ENCODE data around the gene MAP7.

MAP7 gene

DNA sequence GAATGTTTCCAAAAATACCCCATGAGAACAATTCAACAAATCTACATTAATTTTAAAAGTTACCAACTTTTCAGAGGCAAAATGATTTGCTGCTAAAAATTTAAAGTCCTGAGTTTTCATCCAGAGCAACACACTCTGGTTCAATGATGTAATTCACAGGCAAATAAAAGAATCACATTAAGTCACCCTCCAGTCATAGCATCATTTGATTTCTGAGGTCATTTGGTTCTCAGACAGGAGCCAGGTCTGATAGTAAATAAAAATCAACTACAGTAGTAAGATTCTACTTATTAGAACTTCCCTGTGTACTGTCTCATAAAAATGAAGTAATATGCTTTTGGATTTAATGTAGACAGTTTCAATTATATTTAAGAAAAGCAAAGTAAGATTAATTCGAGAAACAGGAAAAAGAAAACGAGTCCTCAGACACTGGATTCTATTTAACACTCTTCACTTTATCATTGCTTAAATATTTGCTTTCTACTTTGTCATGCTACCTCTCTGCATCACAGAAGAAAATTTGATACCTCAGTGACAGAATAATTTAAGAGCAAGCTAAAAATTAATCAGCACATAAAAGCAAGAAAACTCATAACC is 25.8 kb downstream of the MAP7 start:
- Histone ChIP-seq H3K79me2 (ENCODE audit: control insufficient read depth, insufficient read depth, low read length) (peaks cover 11% of the 10 kb centered on the region), H2AK5ac (ENCODE audit: low read length) (no peak overlapping the region), H3K4me2 (ENCODE audit: low read length) (no peak overlapping the region), H3K9ac (ENCODE audit: low read length) (no peak overlapping the region), H3K23ac (ENCODE audit: low read length) (no peak overlapping the region), H4K8ac (ENCODE audit: low read depth, low read length) (no peak overlapping the region), H3K4me3 (ENCODE audit: low read length) (no peak overlapping the region), H2BK15ac (replicated peaks; ENCODE audit: low read depth) (no peak overlapping the region), H3K36me3 (ENCODE audit: control insufficient read depth, insufficient read depth, low read length) (no peaks in the 10 kb centered on the region), H3K56ac (ENCODE audit: low read length) (no peak overlapping the region), H3K4me1 (ENCODE audit: control insufficient read depth, low read depth, low read length) (peaks cover 12% of the 10 kb centered on the region), H3K18ac (ENCODE audit: low read length) (no peak overlapping the region), H4K5ac (ENCODE audit: low read length) (no peak overlapping the region), H3K27ac (ENCODE audit: low read depth, low read length) (no peak overlapping the region), H2BK5ac (ENCODE audit: low read length) (no peak overlapping the region), H3K79me1 (ENCODE audit: low read length) (peaks cover 8% of the 10 kb centered on the region), H3K4ac (ENCODE audit: low read depth, low read length) (no peak overlapping the region), H2BK120ac (ENCODE audit: low read depth, low read length) (no peak overlapping the region), H3K27me3 (ENCODE audit: insufficient read depth, low read length, poor library complexity) (no peaks in the 10 kb centered on the region)
- no peak for DNase-seq
- no CpG with 5 or more reads among the region's 2 CpGs for WGBS (ENCODE audit: extremely low coverage, insufficient coverage, low lambda C conversion rate)

DNA sequence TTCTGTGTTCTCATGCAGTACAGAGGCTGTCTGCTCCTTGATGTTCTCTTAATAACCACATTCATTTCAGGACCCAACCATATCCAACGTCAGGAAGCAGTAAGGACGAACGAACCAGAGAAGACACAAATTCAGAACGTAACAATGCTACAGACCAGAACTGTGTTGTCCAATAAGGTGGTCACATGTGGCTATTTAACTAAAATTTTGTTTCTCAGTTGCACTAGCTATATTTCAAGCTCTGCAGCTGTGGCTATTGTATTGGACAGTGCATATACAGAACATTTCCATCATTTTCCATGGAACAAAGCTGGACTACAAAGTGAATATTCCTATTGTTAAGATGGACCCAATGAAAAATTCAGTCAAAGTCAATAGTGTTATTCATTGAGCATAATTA is 27.0 kb downstream of the MAP7 start:
- Histone ChIP-seq H3K27me3 (ENCODE audit: insufficient read depth, low read length, poor library complexity) (no peaks in the 10 kb centered on the region), H4K5ac (ENCODE audit: low read length) (no peak overlapping the region), H2BK120ac (ENCODE audit: low read depth, low read length) (no peak overlapping the region), H3K18ac (ENCODE audit: low read length) (no peak overlapping the region), H2BK15ac (replicated peaks; ENCODE audit: low read depth) (no peak overlapping the region), H3K9ac (ENCODE audit: low read length) (no peak overlapping the region), H3K56ac (ENCODE audit: low read length) (no peak overlapping the region), H3K4me2 (ENCODE audit: low read length) (no peak overlapping the region), H4K8ac (ENCODE audit: low read depth, low read length) (no peak overlapping the region), H3K79me2 (ENCODE audit: control insufficient read depth, insufficient read depth, low read length) (peaks cover 11% of the 10 kb centered on the region), H3K4me1 (ENCODE audit: control insufficient read depth, low read depth, low read length) (peaks cover 12% of the 10 kb centered on the region), H3K4me3 (ENCODE audit: low read length) (no peak overlapping the region), H3K79me1 (ENCODE audit: low read length) (peaks cover 8% of the 10 kb centered on the region), H3K36me3 (ENCODE audit: control insufficient read depth, insufficient read depth, low read length) (no peaks in the 10 kb centered on the region), H3K27ac (ENCODE audit: low read depth, low read length) (no peak overlapping the region), H2BK5ac (ENCODE audit: low read length) (no peak overlapping the region), H3K23ac (ENCODE audit: low read length) (no peak overlapping the region), H3K4ac (ENCODE audit: low read depth, low read length) (no peak overlapping the region), H2AK5ac (ENCODE audit: low read length) (no peak overlapping the region)
- no CpG with 5 or more reads among the region's 4 CpGs for WGBS (ENCODE audit: extremely low coverage, insufficient coverage, low lambda C conversion rate)
- no peak for DNase-seq

DNA sequence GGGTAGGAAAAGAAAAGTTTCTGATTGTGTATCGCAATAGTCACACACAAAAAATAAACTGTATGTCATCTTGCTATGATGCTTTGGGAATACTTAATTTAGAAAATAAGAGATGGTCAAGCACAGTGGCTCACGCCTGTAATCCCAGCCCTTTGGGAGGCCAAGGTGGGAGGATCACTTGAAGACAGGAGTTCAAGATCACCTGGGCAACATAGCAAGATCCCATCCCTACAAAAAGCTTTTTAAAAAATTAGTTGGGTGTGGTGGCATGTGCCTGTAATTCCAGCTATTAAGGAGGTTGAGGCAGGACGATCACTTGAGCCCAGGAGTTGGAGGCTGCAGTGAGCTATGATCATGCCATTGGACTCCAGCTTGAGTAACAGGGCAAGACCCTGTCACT is 27.6 kb downstream of the MAP7 start:
- H4K5ac ChIP-seq (ENCODE audit: low read length) = no peak overlapping the region
- no peak overlapping the region for H4K8ac ChIP-seq (ENCODE audit: low read depth, low read length)
- no peak overlapping the region for H3K4ac ChIP-seq (ENCODE audit: low read depth, low read length)
- H2BK120ac ChIP-seq (ENCODE audit: low read depth, low read length) = no peak overlapping the region
- no peak overlapping the region for H2BK15ac ChIP-seq (replicated peaks; ENCODE audit: low read depth)
- H3K56ac ChIP-seq (ENCODE audit: low read length) = no peak overlapping the region
- no peaks in the 10 kb centered on the region for H3K27me3 ChIP-seq (ENCODE audit: insufficient read depth, low read length, poor library complexity)
- H3K4me1 ChIP-seq (ENCODE audit: control insufficient read depth, low read depth, low read length) = peaks cover 12% of the 10 kb centered on the region
- no peak overlapping the region for H3K23ac ChIP-seq (ENCODE audit: low read length)
- H3K27ac ChIP-seq (ENCODE audit: low read depth, low read length) = no peak overlapping the region
- no peak overlapping the region for H3K18ac ChIP-seq (ENCODE audit: low read length)
- H3K79me2 ChIP-seq (ENCODE audit: control insufficient read depth, insufficient read depth, low read length) = peaks cover 10% of the 10 kb centered on the region
- H3K36me3 ChIP-seq (ENCODE audit: control insufficient read depth, insufficient read depth, low read length) = no peaks in the 10 kb centered on the region
- H2BK5ac ChIP-seq (ENCODE audit: low read length) = no peak overlapping the region
- no CpG with 5 or more reads among the region's 3 CpGs for WGBS (ENCODE audit: extremely low coverage, insufficient coverage, low lambda C conversion rate)
- H3K4me2 ChIP-seq (ENCODE audit: low read length) = no peak overlapping the region
- H3K4me3 ChIP-seq (ENCODE audit: low read length) = no peak overlapping the region
- no peak for DNase-seq
- H2AK5ac ChIP-seq (ENCODE audit: low read length) = no peak overlapping the region
- peaks cover 8% of the 10 kb centered on the region for H3K79me1 ChIP-seq (ENCODE audit: low read length)
- no peak overlapping the region for H3K9ac ChIP-seq (ENCODE audit: low read length)

DNA sequence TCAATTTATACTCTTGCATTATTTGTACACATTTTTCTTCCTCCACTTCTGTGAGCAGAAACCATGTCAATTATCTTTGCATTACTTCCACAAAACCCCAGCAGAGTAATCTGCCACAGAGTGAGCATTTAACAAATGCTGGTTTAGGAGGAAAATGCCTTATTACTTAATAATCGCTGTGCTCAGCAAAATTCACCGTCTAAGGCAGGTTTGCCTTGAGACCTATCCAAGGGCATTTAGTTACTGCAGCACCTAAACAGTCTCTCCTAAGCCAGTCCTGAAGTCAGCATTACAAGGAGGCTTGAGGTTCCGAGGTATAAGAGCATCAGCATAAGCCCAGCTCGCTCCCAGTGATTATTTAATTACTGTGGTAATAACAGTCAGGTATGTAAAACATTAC is 28.3 kb downstream of the MAP7 start:
- DNase-seq = no peak
- H3K23ac ChIP-seq (ENCODE audit: low read length) = no peak overlapping the region
- H3K79me1 ChIP-seq (ENCODE audit: low read length) = peaks cover 8% of the 10 kb centered on the region
- no peak overlapping the region for H2BK15ac ChIP-seq (replicated peaks; ENCODE audit: low read depth)
- no peak overlapping the region for H2AK5ac ChIP-seq (ENCODE audit: low read length)
- no peak overlapping the region for H4K5ac ChIP-seq (ENCODE audit: low read length)
- no peaks in the 10 kb centered on the region for H3K27me3 ChIP-seq (ENCODE audit: insufficient read depth, low read length, poor library complexity)
- H3K4me3 ChIP-seq (ENCODE audit: low read length) = no peak overlapping the region
- H3K4me2 ChIP-seq (ENCODE audit: low read length) = no peak overlapping the region
- no peak overlapping the region for H3K9ac ChIP-seq (ENCODE audit: low read length)
- no peak overlapping the region for H4K8ac ChIP-seq (ENCODE audit: low read depth, low read length)
- WGBS (ENCODE audit: extremely low coverage, insufficient coverage, low lambda C conversion rate) = no CpG with 5 or more reads among the region's 4 CpGs
- peaks cover 12% of the 10 kb centered on the region for H3K4me1 ChIP-seq (ENCODE audit: control insufficient read depth, low read depth, low read length)
- H3K79me2 ChIP-seq (ENCODE audit: control insufficient read depth, insufficient read depth, low read length) = peaks cover 10% of the 10 kb centered on the region
- no peak overlapping the region for H2BK5ac ChIP-seq (ENCODE audit: low read length)
- H2BK120ac ChIP-seq (ENCODE audit: low read depth, low read length) = no peak overlapping the region
- no peaks in the 10 kb centered on the region for H3K36me3 ChIP-seq (ENCODE audit: control insufficient read depth, insufficient read depth, low read length)
- no peak overlapping the region for H3K27ac ChIP-seq (ENCODE audit: low read depth, low read length)
- no peak overlapping the region for H3K56ac ChIP-seq (ENCODE audit: low read length)
- no peak overlapping the region for H3K18ac ChIP-seq (ENCODE audit: low read length)
- no peak overlapping the region for H3K4ac ChIP-seq (ENCODE audit: low read depth, low read length)

DNA sequence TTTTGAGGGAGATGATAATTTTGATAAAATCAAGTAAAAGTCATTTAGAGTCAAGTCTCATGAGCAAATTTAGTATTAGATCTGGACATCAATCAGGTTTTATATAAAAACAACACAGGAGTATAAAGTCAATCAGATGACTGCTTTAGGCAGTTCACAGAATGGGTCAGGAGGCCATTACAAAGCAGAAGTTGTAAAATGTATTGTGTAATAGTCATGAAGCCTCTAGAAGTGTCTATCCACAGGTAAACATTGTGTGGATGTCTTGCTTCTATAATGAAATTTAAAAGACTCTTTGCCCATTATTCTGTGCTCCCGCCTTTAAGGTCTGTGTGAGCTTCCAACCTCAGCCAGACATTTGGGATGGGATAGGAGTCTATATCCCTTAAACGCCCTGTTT is 28.8 kb downstream of the MAP7 start:
- Histone ChIP-seq H2BK15ac (replicated peaks; ENCODE audit: low read depth) (no peak overlapping the region), H3K4me3 (ENCODE audit: low read length) (no peak overlapping the region), H3K79me2 (ENCODE audit: control insufficient read depth, insufficient read depth, low read length) (peaks cover 10% of the 10 kb centered on the region), H3K9ac (ENCODE audit: low read length) (no peak overlapping the region), H3K18ac (ENCODE audit: low read length) (no peak overlapping the region), H2AK5ac (ENCODE audit: low read length) (no peak overlapping the region), H4K5ac (ENCODE audit: low read length) (no peak overlapping the region), H3K36me3 (ENCODE audit: control insufficient read depth, insufficient read depth, low read length) (no peaks in the 10 kb centered on the region), H3K56ac (ENCODE audit: low read length) (no peak overlapping the region), H3K27me3 (ENCODE audit: insufficient read depth, low read length, poor library complexity) (no peaks in the 10 kb centered on the region), H3K27ac (ENCODE audit: low read depth, low read length) (no peak overlapping the region), H3K79me1 (ENCODE audit: low read length) (peaks cover 8% of the 10 kb centered on the region), H3K4me1 (ENCODE audit: control insufficient read depth, low read depth, low read length) (peaks cover 9% of the 10 kb centered on the region), H3K4ac (ENCODE audit: low read depth, low read length) (no peak overlapping the region), H3K4me2 (ENCODE audit: low read length) (no peak overlapping the region), H3K23ac (ENCODE audit: low read length) (no peak overlapping the region), H4K8ac (ENCODE audit: low read depth, low read length) (no peak overlapping the region), H2BK5ac (ENCODE audit: low read length) (no peak overlapping the region), H2BK120ac (ENCODE audit: low read depth, low read length) (no peak overlapping the region)
- no peak for DNase-seq
- WGBS (ENCODE audit: extremely low coverage, insufficient coverage, low lambda C conversion rate) = no CpG with 5 or more reads among the region's 2 CpGs

DNA sequence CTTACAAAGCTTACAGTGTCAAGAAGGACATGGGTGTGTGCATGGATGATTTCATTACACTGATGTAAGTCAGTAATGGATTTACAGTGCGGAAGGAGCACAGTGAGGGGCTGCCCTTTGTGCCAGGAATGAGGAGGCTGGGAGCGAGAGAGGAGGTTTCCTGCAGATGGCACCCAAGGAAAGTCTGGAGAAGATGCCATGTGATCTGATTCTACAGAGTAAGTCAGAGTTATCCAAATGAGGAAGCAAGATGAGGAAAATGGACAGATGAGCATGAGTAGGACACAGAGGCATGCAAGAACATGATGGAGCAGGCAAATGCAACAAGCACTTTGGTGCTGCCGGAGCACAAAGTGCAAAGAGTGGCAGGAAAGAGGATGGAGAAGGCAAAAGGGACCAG is 29.7 kb downstream of the MAP7 start:
- DNase-seq = no peak
- Histone ChIP-seq H2BK120ac (ENCODE audit: low read depth, low read length) (no peak overlapping the region), H3K4me3 (ENCODE audit: low read length) (no peak overlapping the region), H3K23ac (ENCODE audit: low read length) (no peak overlapping the region), H3K27ac (ENCODE audit: low read depth, low read length) (no peak overlapping the region), H4K8ac (ENCODE audit: low read depth, low read length) (no peak overlapping the region), H3K56ac (ENCODE audit: low read length) (no peak overlapping the region), H3K4ac (ENCODE audit: low read depth, low read length) (no peak overlapping the region), H4K5ac (ENCODE audit: low read length) (no peak overlapping the region), H2AK5ac (ENCODE audit: low read length) (no peak overlapping the region), H3K9ac (ENCODE audit: low read length) (no peak overlapping the region), H3K36me3 (ENCODE audit: control insufficient read depth, insufficient read depth, low read length) (no peaks in the 10 kb centered on the region), H2BK5ac (ENCODE audit: low read length) (no peak overlapping the region), H3K79me1 (ENCODE audit: low read length) (peaks cover 7% of the 10 kb centered on the region), H3K79me2 (ENCODE audit: control insufficient read depth, insufficient read depth, low read length) (peaks cover 10% of the 10 kb centered on the region), H3K18ac (ENCODE audit: low read length) (no peak overlapping the region), H3K4me2 (ENCODE audit: low read length) (no peak overlapping the region), H2BK15ac (replicated peaks; ENCODE audit: low read depth) (no peak overlapping the region), H3K27me3 (ENCODE audit: insufficient read depth, low read length, poor library complexity) (no peaks in the 10 kb centered on the region), H3K4me1 (ENCODE audit: control insufficient read depth, low read depth, low read length) (peaks cover 5% of the 10 kb centered on the region)
- no CpG with 5 or more reads among the region's 3 CpGs for WGBS (ENCODE audit: extremely low coverage, insufficient coverage, low lambda C conversion rate)

Measured in mesendoderm (in vitro differentiated cells).